Left cardiac atrium (tissue), 4 donors: Measurements from ENCODE around the gene HMGN1. TPM values are rescaled to one million over a fixed set of nuclear protein-coding genes. Genes with fewer than 3 reads are reported as not detected.
A peak's percentile ranks its signal among the peaks of the same experiment; 100 is the strongest.
"Not testable (repeated sequence)": the region's sequence is repeated elsewhere in the genome, so short reads cannot be mapped to it uniquely, and the experiment has no call there.

ENCODE experiments used
- ATAC-seq, 2 donors: fragments of 200-7000 bp; cut with Tn5 transposase; one replicate each; pipeline ENCODE4 v1.9.1; 2020; ENCODE audit warnings: mild to moderate bottlenecking in 2 of 2, moderate library complexity in 2 of 2
- DNase-seq: peaks from one replicate; pipeline ENCODE4 v3.0.0-alpha.2; 2020
- intact Hi-C, 2 donors: fragments of 100-400 bp; cut with DNase I; formaldehyde crosslinking; loops; one replicate each; pipeline versions ENCODE4 v1.14.1 to v1.15.1; 2022 to 2023
- long read RNA-seq: library from polyadenylated mRNA; unstranded; transcript quantifications from one replicate; pipeline ENCODE4 v2.0.0, GENCODE V29; 2021
- total RNA-seq, 2 donors: library from RNA; stranded (reverse); fragmentation: NEBNext Ultra II Directional; extraction: Animal tissue kit (Norgen Biotek cat#: 25700); gene quantifications; one replicate each; pipeline ENCODE4 v1.2.1, GENCODE V29; 2021
- donor health status: DM: no; HTN: yes; CAD: no.
- donor health status: DM: no; HTN: yes; CAD: no; lungs with severe emphysema.
- donor health status: DM: yes; HTN: yes; CAD: no.
- donor health status: Dilated cardiomyopathy.

HMGN1 gene
- total RNA-seq = 10 to 100 TPM; 73.2 to 78.2 TPM
- long read RNA-seq, full-length matches to known transcripts = 40 of 51 reads
- long read RNA-seq, partial matches to known transcripts = 3 of 51 reads
- long read RNA-seq, other reads (novel, unspliced or antisense) = 8 of 51 reads

GRCh38 chr21:39348355-39349210 lies at the start of gene HMGN1:
HMGN1 (minus strand) TSS chr21:39349088; CDS start chr21:39348917, 171 bp downstream.
- intact Hi-C loops = loop anchor here in 1 of 2 donors (5.0 kb wide), 2 partner anchors 36 to 39 kb away; partner anchors contain the start of gene BRWD1
- DNase-seq (peak; percentile 89), ATAC-seq (peak; percentile 79 to 82)

- intact Hi-C loops = no loop called here
- DNase-seq (no peak), ATAC-seq (no peak)
These were observed 48.9 kb upstream of the HMGN1 start for GRCh38 chr21:39397646-39398385.

- DNase-seq (no peak), ATAC-seq (no peak)
- intact Hi-C loops = no loop called here
These were observed 44.1 kb upstream of the HMGN1 start for GRCh38 chr21:39392981-39393380.

GRCh38 chr21:39390212-39390765 lies 41.4 kb upstream of the HMGN1 start:
- no peak for DNase-seq
- no peak for ATAC-seq
- intact Hi-C loops = no loop called here

- no peak for ATAC-seq
- no peak for DNase-seq
- intact Hi-C loops = loop anchor here (2.0 to 10.0 kb wide), 4 partner anchors 41 to 76 kb away; partner anchors contain the start of genes BRWD1 (in 2 of the 2) and HMGN1 (in 1 of the 2)
These were observed 39.9 kb upstream of the HMGN1 start for GRCh38 chr21:39388811-39389155.

GRCh38 chr21:39388038-39388810 lies 39.3 kb upstream of the HMGN1 start:
- ATAC-seq (peak; percentile 82 to 87), DNase-seq (peak; percentile 94)
- intact Hi-C loops = loop anchor here (2.0 to 10.0 kb wide), 4 partner anchors 41 to 75 kb away; partner anchors contain the start of genes BRWD1 (in 2 of the 2) and HMGN1 (in 1 of the 2)

GRCh38 chr21:39387461-39388037 lies 38.7 kb upstream of the HMGN1 start:
- DNase-seq (peak; percentile 93), ATAC-seq (peak; percentile 72 to 74)
- intact Hi-C loops = loop anchor here (2.0 to 10.0 kb wide), 4 partner anchors 40 to 75 kb away; partner anchors contain the start of genes BRWD1 (in 2 of the 2) and HMGN1 (in 1 of the 2)

GRCh38 chr21:39386899-39387298 lies 38.0 kb upstream of the HMGN1 start:
- ATAC-seq (no peak), DNase-seq (no peak)
- intact Hi-C loops = loop anchor here (5.0 to 10.0 kb wide), 3 partner anchors 40 to 72 kb away; partner anchors contain the start of genes BRWD1 (in 1 of the 2) and HMGN1 (in 1 of the 2)

- DNase-seq (peak; percentile 27), ATAC-seq (peak; percentile 6 to 8)
- intact Hi-C loops = loop anchor here (5.0 to 10.0 kb wide), 3 partner anchors 39 to 71 kb away; partner anchors contain the start of genes BRWD1 (in 1 of the 2) and HMGN1 (in 1 of the 2)
These were observed 37.3 kb upstream of the HMGN1 start for GRCh38 chr21:39386194-39386593.

GRCh38 chr21:39385299-39386145 lies 36.6 kb upstream of the HMGN1 start:
- peak; percentile 87 for DNase-seq
- intact Hi-C loops = loop anchor here (5.0 to 10.0 kb wide), 3 partner anchors 38 to 71 kb away; partner anchors contain the start of genes BRWD1 (in 1 of the 2) and HMGN1 (in 1 of the 2)

GRCh38 chr21:39384674-39385298 lies 35.9 kb upstream of the HMGN1 start:
- DNase-seq (no peak), ATAC-seq (no peak)
- intact Hi-C loops = loop anchor here (5.0 to 10.0 kb wide), 3 partner anchors 37 to 70 kb away; partner anchors contain the start of genes BRWD1 (in 1 of the 2) and HMGN1 (in 1 of the 2)

More at GRCh38 chr21:39385299-39386145, 36.6 kb upstream of the HMGN1 start:
- ATAC-seq = peak; percentile 81 to 83

GRCh38 chr21:39382096-39382495 lies 33.2 kb upstream of the HMGN1 start:
- intact Hi-C loops = loop anchor here in 1 of 2 donors (10.0 kb wide), 1 partner anchor 67 kb away; the partner anchor contains the start of gene BRWD1
- not testable (repeated sequence) for ATAC-seq

GRCh38 chr21:39381009-39381408 lies 32.1 kb upstream of the HMGN1 start:
- DNase-seq = no peak
- intact Hi-C loops = loop anchor here in 1 of 2 donors (10.0 kb wide), 1 partner anchor 66 kb away; the partner anchor contains the start of gene BRWD1
- ATAC-seq = peak in 1 of 2 donors; percentile 1

More at GRCh38 chr21:39382096-39382495, 33.2 kb upstream of the HMGN1 start:
- DNase-seq = not testable (repeated sequence)

GRCh38 chr21:39379986-39380891 lies 31.4 kb upstream of the HMGN1 start:
- intact Hi-C loops = loop anchor here in 1 of 2 donors (10.0 kb wide), 1 partner anchor 65 kb away; the partner anchor contains the start of gene BRWD1
- ATAC-seq = peak; percentile 100
- peak; percentile 98 for DNase-seq
